HepG2 (cell line): Measurements from ENCODE around the gene KRTCAP2. TPM values are rescaled to one million over a fixed set of nuclear protein-coding genes. Genes with fewer than 3 reads are reported as not detected.

ENCODE experiments used
- ATAC-seq: fragments of 200-7000 bp; cut with Tn5 transposase; 3 replicates; pipeline ENCODE4 v1.9.1; 2020; ENCODE audit warnings: mild to moderate bottlenecking, moderate library complexity
- BruUV-seq: library from RNA; stranded (reverse); fragments of 400-500 nt; replicated peaks from 2 replicates; lab custom pipeline; 2021; lab: Mats Ljungman, UMichigan
- CTCF ChIA-PET: fragments of 300-600 bp; formaldehyde crosslinking; extraction: SDS; loops from one replicate; lab custom pipeline; 2021; ENCODE audit warnings: low total read pairs, inconsistent platforms, low intra/inter-chr PET ratio; lab: Yijun Ruan, JAX
- POLR2A ChIA-PET: fragments of 350-600 bp; sonication (Branson Sonifier 250); formaldehyde crosslinking; loops from one replicate; lab custom pipeline; 2020; ENCODE audit warnings: antibody characterized with exemption, inconsistent platforms; lab: Yijun Ruan, JAX
- DNase-seq: peaks from one replicate; pipeline ENCODE4 v3.0.0-alpha.2; 2015; ENCODE audit warnings: low spot score
- FAIRE-seq: peaks from 3 replicates; lab custom pipeline; 2011; peaks lifted over from hg19 to GRCh38; lab: Jason Lieb, UNC
- H2AFZ ChIP-seq: one replicate; pipeline ENCODE4 v1.6.1; 2011; ENCODE audit warnings: low read length, inconsistent platforms
- H3K27ac ChIP-seq: fragments of 300-600 bp; 3 replicates; pipeline ENCODE4 v1.8.0; 2011; ENCODE audit warnings: mixed run types, mild to moderate bottlenecking, mixed read lengths, low read length, inconsistent platforms; ENCODE audit not compliant: insufficient read depth; ENCODE audit errors: extremely low read length
- H3K27me3 ChIP-seq, 2 experiments: fragments of 200-600 bp in 1 of 2; 2 replicates in 1 of 2; 3 replicates in 1 of 2; pipeline versions ENCODE4 v1.6.0 to v1.8.0; 2011; ENCODE audit warnings: low read length in 2 of 2, mild to moderate bottlenecking in 2 of 2, moderate library complexity in 2 of 2, inconsistent platforms in 1 of 2; ENCODE audit not compliant: insufficient read depth in 2 of 2, control insufficient read depth in 1 of 2
- H3K36me3 ChIP-seq, 2 experiments: fragments of 200-600 bp in 1 of 2; replicated peaks in 1 of 2; 2 replicates in 1 of 2; 3 replicates in 1 of 2; pipeline versions ENCODE4 v1.5.1 to v1.8.0; 2011; ENCODE audit warnings: low read length in 2 of 2, inconsistent platforms in 1 of 2; ENCODE audit not compliant: insufficient read depth in 2 of 2, control insufficient read depth in 1 of 2
- H3K4me1 ChIP-seq: 2 replicates; pipeline ENCODE4 v1.5.1; 2012; ENCODE audit warnings: low read length, inconsistent platforms; ENCODE audit not compliant: insufficient read depth
- H3K4me2 ChIP-seq: 2 replicates; pipeline ENCODE4 v1.6.0; 2011; ENCODE audit warnings: low read depth, low read length, inconsistent platforms
- H3K4me3 ChIP-seq, 3 experiments: fragments of 200-600 bp in 1 of 3; sonication (generic), shearing (Covaris generic) in 1 of 3; replicated peaks in 1 of 3; 2 replicates each; pipeline ENCODE4 v1.5.1; 2011 to 2016; ENCODE audit warnings: low read length in 3 of 3, inconsistent platforms in 2 of 3, low read depth in 2 of 3, mild to moderate bottlenecking in 2 of 3, control low read depth in 1 of 3, mixed read lengths in 1 of 3; ENCODE audit not compliant: insufficient read depth in 1 of 3
- H3K79me2 ChIP-seq: one replicate; pipeline ENCODE4 v1.6.1; 2011; ENCODE audit warnings: low read length, inconsistent platforms; ENCODE audit not compliant: insufficient read depth
- H3K9ac ChIP-seq: 2 replicates; pipeline ENCODE4 v1.6.0; 2011; ENCODE audit warnings: mild to moderate bottlenecking, low read depth, low read length, inconsistent platforms; ENCODE audit not compliant: insufficient read depth
- H3K9me3 ChIP-seq: 2 replicates; pipeline ENCODE4 v1.5.1; 2012; ENCODE audit warnings: mild to moderate bottlenecking, low read length
- H4K20me1 ChIP-seq: 2 replicates; pipeline ENCODE4 v1.6.0; 2011; ENCODE audit warnings: inconsistent platforms, mild to moderate bottlenecking, low read length, moderate library complexity; ENCODE audit not compliant: insufficient read depth
- CENPT ChIP-seq: sonication (generic); formaldehyde crosslinking; IDR thresholded peaks from 2 replicates; pipeline ENCODE4 v1.8.0; 2022; ENCODE audit warnings: low read depth, mild to moderate bottlenecking, moderate library complexity, missing genetic modification reagents
- ELF1 ChIP-seq: sonication (generic); formaldehyde crosslinking; IDR thresholded peaks from 2 replicates; pipeline ENCODE4 v1.4.0; 2020; ENCODE audit warnings: missing genetic modification reagents
- FIP1L1 ChIP-seq: fragments of 200-400 bp; formaldehyde crosslinking; IDR thresholded peaks from 2 replicates; pipeline ENCODE4 v1.6.1; 2018; ENCODE audit warnings: low read depth, mild to moderate bottlenecking, low read length, moderate library complexity, borderline replicate concordance; ENCODE audit not compliant: insufficient read depth
- HHEX ChIP-seq: IDR thresholded peaks from 2 replicates; pipeline ENCODE4 v1.6.1; 2016; ENCODE audit warnings: control low read depth
- HNF4A ChIP-seq: sonication (generic); formaldehyde crosslinking; IDR thresholded peaks from 2 replicates; pipeline ENCODE4 v1.4.0; 2020; ENCODE audit warnings: missing genetic modification reagents
- MAF1 ChIP-seq: sonication (generic); formaldehyde crosslinking; IDR thresholded peaks from 2 replicates; pipeline ENCODE4 v1.5.0; 2020; ENCODE audit warnings: missing genetic modification reagents, borderline replicate concordance
- MXD1 ChIP-seq: sonication (generic); formaldehyde crosslinking; IDR thresholded peaks from 2 replicates; pipeline ENCODE4 v1.4.0; 2020; ENCODE audit warnings: mild to moderate bottlenecking, missing genetic modification reagents
- MZF1 ChIP-seq: sonication (generic); formaldehyde crosslinking; IDR thresholded peaks from 2 replicates; pipeline ENCODE4 v1.8.1; 2023; ENCODE audit warnings: mild to moderate bottlenecking, missing genetic modification reagents, borderline replicate concordance
- PHF20 ChIP-seq: sonication (generic); formaldehyde crosslinking; IDR thresholded peaks from 2 replicates; pipeline ENCODE4 v1.5.0; 2020; ENCODE audit warnings: mild to moderate bottlenecking, missing genetic modification reagents
- SAFB2 ChIP-seq: sonication (generic); formaldehyde crosslinking; IDR thresholded peaks from 2 replicates; pipeline ENCODE4 v1.5.1; 2020; ENCODE audit warnings: missing genetic modification reagents, low read depth, mild to moderate bottlenecking, borderline replicate concordance
- SALL2 ChIP-seq: sonication (generic); formaldehyde crosslinking; IDR thresholded peaks from 2 replicates; pipeline ENCODE4 v1.8.1; 2023; ENCODE audit warnings: mild to moderate bottlenecking, missing genetic modification reagents, inconsistent platforms
- TAF15 ChIP-seq: fragments of 200-400 bp; formaldehyde crosslinking; IDR thresholded peaks from one replicate; pipeline ENCODE4 v1.6.1; 2018; ENCODE audit warnings: mild to moderate bottlenecking, low read depth, low read length; ENCODE audit not compliant: poor library complexity, severe bottlenecking
- TBX2 ChIP-seq: sonication (generic); formaldehyde crosslinking; IDR thresholded peaks from 2 replicates; pipeline ENCODE4 v1.5.0; 2020; ENCODE audit warnings: missing genetic modification reagents, mild to moderate bottlenecking, borderline replicate concordance
- TGIF2 ChIP-seq: IDR thresholded peaks from 2 replicates; pipeline ENCODE4 v1.6.1; 2016; ENCODE audit warnings: control low read depth, missing compliant biosample characterization
- ZBTB10 ChIP-seq: sonication (generic); formaldehyde crosslinking; IDR thresholded peaks from 2 replicates; pipeline ENCODE4 v1.4.0; 2020; ENCODE audit warnings: missing genetic modification reagents, borderline replicate concordance
- ZC3H13 ChIP-seq: sonication (generic); formaldehyde crosslinking; IDR thresholded peaks from 2 replicates; pipeline ENCODE4 v1.8.1; 2023; ENCODE audit warnings: mild to moderate bottlenecking, missing genetic modification reagents, moderate library complexity
- ZNF766 ChIP-seq: sonication (generic); formaldehyde crosslinking; IDR thresholded peaks from 2 replicates; pipeline ENCODE4 v1.5.0; 2020; ENCODE audit warnings: missing genetic modification reagents, borderline replicate concordance
- WGBS: methylation state at CpG from one replicate; pipeline ENCODE4 v1.1.6; 2017; ENCODE audit warnings: low lambda C conversion rate; 5-methylcytosine and 5-hydroxymethylcytosine counted together
- in situ Hi-C: cut with HindIII; loops from 2 replicates; pipeline ENCODE4 v1.10.0; 2017; ENCODE audit warnings: low pct_unique_long_range_greater_than_20kb; ENCODE audit not compliant: extremely low pct_ligation_motif_present
- intact Hi-C: fragments of 100-400 bp; cut with micrococcal nuclease; formaldehyde crosslinking; loops from one replicate; pipeline ENCODE4 v1.10.0; 2022; ENCODE audit not compliant: unreplicated experiment
- polyA plus RNA-seq, 8 experiments: library from polyadenylated mRNA; depleted of rRNA in 3 of 8; stranded (reverse) in 7 of 8; unstranded in 1 of 8; fragments of >200 nt; fragmentation: Illumina TruSeq in 4 of 8; extraction: Trizol in 4 of 8; gene quantifications; 2 replicates each; pipeline versions ENCODE4 v1.2.1 to v1.2.3, GENCODE V29; 2011 to 2016; ENCODE audit warnings: low read depth in 4 of 8, missing spikeins in 1 of 8, mixed read lengths in 1 of 8; ENCODE audit not compliant: insufficient read depth in 1 of 8
- total RNA-seq, 5 experiments: library from RNA; depleted of rRNA; stranded (reverse); fragments of >200 nt; fragmentation: Illumina TruSeq; extraction: Trizol; gene quantifications; 2 replicates each; pipeline ENCODE4 v1.2.3, GENCODE V29; 2016; ENCODE audit warnings: low read depth in 1 of 5

The KRTCAP2 gene
- total and polyA plus RNA-seq, 2 of the 13 experiments (the other 11 are each of a cell fraction or from before 2014, with no cell fraction given): 77.3 to 79.4 TPM

GRCh38 chr1:155205969-155206593 is 33.0 kb upstream of the KRTCAP2 start:
- no peak overlapping the region for H3K9ac ChIP-seq
- CTCF ChIA-PET: interaction anchor here (0.7 to 2.4 kb wide), 6 partner anchors 14 to 388 kb away, joined by 3 to 13 read pairs (median 5); no protein-coding TSS in a partner anchor
- H2AFZ ChIP-seq: no peak overlapping the region
- in situ Hi-C loops (loop anchor here (10.0 kb wide), 1 partner anchor 389 kb away; no protein-coding TSS in a partner anchor), intact Hi-C loops (loop anchor here (2.0 to 10.0 kb wide), 3 partner anchors 45 to 116 kb away; partner anchors contain the start of genes FDPS, PKLR and RUSC1)
- DNase-seq: no peak
- peaks cover 29% of the 10 kb centered on the region for H3K4me1 ChIP-seq
- H4K20me1 ChIP-seq: no peaks in the 10 kb centered on the region
- no peak for ATAC-seq
- H3K9me3 ChIP-seq: no peaks in the 10 kb centered on the region
- POLR2A ChIA-PET: interaction anchor here (3.5 kb wide), 1 partner anchor 13 kb away, joined by 19 read pairs; no protein-coding TSS in a partner anchor
- no peak overlapping the region for H3K4me2 ChIP-seq
- peaks cover 13% of the 10 kb centered on the region for H3K79me2 ChIP-seq
- FAIRE-seq: no peak
- peaks cover 0 to 33% of the 10 kb centered on the region in 2 experiments; a peak in 4 of 5 replicates for H3K27me3 ChIP-seq
- BruUV-seq: no TSS peak
- H3K4me3 ChIP-seq: no peak overlapping the region
- no peak overlapping the region for H3K27ac ChIP-seq
- H3K36me3 ChIP-seq: peaks cover 0 to 2% of the 10 kb centered on the region in 2 experiments; a peak in 2 of 5 replicates
- 45% methylated on average over 7 of the region's 9 CpGs for WGBS
- TF ChIP-seq HHEX (CRISPR knock-in tag) (no peak), ZNF766 (no peak), MXD1 (CRISPR knock-in tag) (no peak), FIP1L1 (no peak), HNF4A (CRISPR knock-in tag) (no peak), SALL2 (CRISPR knock-in tag) (no peak), TGIF2 (CRISPR knock-in tag) (no peak), ZC3H13 (CRISPR knock-in tag) (no peak), CENPT (CRISPR knock-in tag) (no peak), SAFB2 (CRISPR knock-in tag) (no peak), ELF1 (CRISPR knock-in tag) (no peak), PHF20 (CRISPR knock-in tag) (no peak), TAF15 (no peak), MZF1 (CRISPR knock-in tag) (no peak), TBX2 (no peak), MAF1 (CRISPR knock-in tag) (no peak), ZBTB10 (no peak)
